GM19372 (cell line): ENCODE data around the gene HMGN1.

Source experiments
- ATAC-seq: cut with Tn5 transposase; IDR thresholded peaks from one replicate; pipeline ENCODE4 v1.9.1; 2021; ENCODE audit warnings: mild to moderate bottlenecking, low read depth, moderate library complexity; ENCODE audit not compliant: unreplicated experiment

HMGN1 gene

GRCh38 chr21:39312112-39313041 is 36.5 kb downstream of the HMGN1 start:
- peak; percentile 77 for ATAC-seq

GRCh38 chr21:39311164-39311563 is 37.7 kb downstream of the HMGN1 start:
- no peak for ATAC-seq

GRCh38 chr21:39307466-39307865 is 41.4 kb downstream of the HMGN1 start:
- no peak for ATAC-seq

GRCh38 chr21:39300587-39300986 is 48.3 kb downstream of the HMGN1 start:
- ATAC-seq: no peak

- no peak for ATAC-seq
These were observed 52.0 kb downstream of the HMGN1 start for GRCh38 chr21:39296891-39297290.
